WTC11 (cell line): ENCODE measurements around the gene CHAMP1. TPM values are rescaled to one million over a fixed set of nuclear protein-coding genes. Genes with fewer than 3 reads are reported as not detected.

Experiments
- ATAC-seq: fragments of 200-7000 bp; cut with Tn5 transposase; 2 replicates; pipeline ENCODE4 v1.10.0; 2021; ENCODE audit warnings: mild to moderate bottlenecking, moderate library complexity
- CTCF ChIA-PET: fragments of 300-600 bp; sonication (Branson Sonifier 250); formaldehyde crosslinking; loops from one replicate; lab custom pipeline; 2021; ENCODE audit warnings: antibody characterized with exemption; lab: Charles Lee
- POLR2A ChIA-PET: fragments of 350-600 bp; sonication (Branson Sonifier 250); formaldehyde crosslinking; loops from one replicate; lab custom pipeline; 2021; ENCODE audit warnings: antibody characterized with exemption; lab: Charles Lee
- DNase-seq: peaks from one replicate; pipeline ENCODE4 v3.0.0; 2021; ENCODE audit warnings: low spot score
- H3K27ac Mint-ChIP-seq: 2 replicates; pipeline ENCODE4 v1.8.0; 2021; ENCODE audit warnings: mixed read lengths
- H3K27me3 Mint-ChIP-seq: 2 replicates; pipeline ENCODE4 v1.8.0; 2021; ENCODE audit warnings: low read depth, mild to moderate bottlenecking, moderate library complexity, mixed read lengths
- H3K36me3 Mint-ChIP-seq: 2 replicates; pipeline ENCODE4 v1.8.0; 2021; ENCODE audit warnings: mixed read lengths
- H3K4me1 Mint-ChIP-seq: 2 replicates; pipeline ENCODE4 v1.8.0; 2022; ENCODE audit warnings: mixed read lengths
- H3K4me3 Mint-ChIP-seq: 2 replicates; pipeline ENCODE4 v1.8.0; 2021; ENCODE audit warnings: mild to moderate bottlenecking, moderate library complexity, mixed read lengths
- H3K9me3 Mint-ChIP-seq: 2 replicates; pipeline ENCODE4 v1.8.0; 2021; ENCODE audit warnings: mixed read lengths
- CREB1 ChIP-seq: sonication (generic); formaldehyde crosslinking; IDR thresholded peaks from 2 replicates; pipeline ENCODE4 v1.8.0; 2023; ENCODE audit warnings: mild to moderate bottlenecking, missing genetic modification reagents
- CTCF ChIP-seq: fragments of 200-600 bp; IDR thresholded peaks from 2 replicates; pipeline ENCODE4 v1.8.0; 2022; ENCODE audit warnings: antibody characterized with exemption
- EMX1 ChIP-seq: fragments of 250-450 bp; sonication (Bioruptor Pico); IDR thresholded peaks from 2 replicates; pipeline ENCODE4 v1.8.0; 2021; ENCODE audit warnings: mild to moderate bottlenecking
- GTF2I ChIP-seq: fragments of 250-450 bp; sonication (Bioruptor Pico); conservative IDR thresholded peaks from 2 replicates; pipeline ENCODE4 v1.4.0; 2021; ENCODE audit warnings: mild to moderate bottlenecking
- JUN ChIP-seq: sonication (generic); formaldehyde crosslinking; IDR thresholded peaks from 2 replicates; pipeline ENCODE4 v1.8.0; 2023; ENCODE audit warnings: mild to moderate bottlenecking, missing genetic modification reagents
- NFATC4 ChIP-seq: fragments of 250-450 bp; sonication (Bioruptor Pico); IDR thresholded peaks from 2 replicates; pipeline ENCODE4 v1.9.0; 2021; ENCODE audit warnings: mild to moderate bottlenecking
- NR1H2 ChIP-seq: sonication (generic); formaldehyde crosslinking; IDR thresholded peaks from 2 replicates; pipeline ENCODE4 v1.9.0; 2021; ENCODE audit warnings: mild to moderate bottlenecking, moderate library complexity, missing genetic modification reagents
- PRRX2 ChIP-seq: fragments of 250-450 bp; sonication (Bioruptor Pico); IDR thresholded peaks from 2 replicates; pipeline ENCODE4 v1.8.0; 2021; ENCODE audit warnings: mild to moderate bottlenecking
- RORB ChIP-seq: fragments of 250-450 bp; sonication (Bioruptor Pico); IDR thresholded peaks from 2 replicates; pipeline ENCODE4 v1.9.0; 2021; ENCODE audit warnings: mild to moderate bottlenecking
- SMAD3 ChIP-seq: sonication (generic); formaldehyde crosslinking; IDR thresholded peaks from 2 replicates; pipeline ENCODE4 v1.8.0; 2022; ENCODE audit warnings: missing genetic modification reagents, mild to moderate bottlenecking, borderline replicate concordance
- TP53 ChIP-seq: sonication (generic); formaldehyde crosslinking; IDR thresholded peaks from 2 replicates; pipeline ENCODE4 v1.8.1; 2023; ENCODE audit warnings: mild to moderate bottlenecking, missing genetic modification reagents
- USF2 ChIP-seq: sonication (generic); formaldehyde crosslinking; IDR thresholded peaks from 2 replicates; pipeline ENCODE4 v1.8.1; 2023; ENCODE audit warnings: mild to moderate bottlenecking, missing genetic modification reagents, moderate library complexity
- ZBTB21 ChIP-seq: sonication (generic); formaldehyde crosslinking; IDR thresholded peaks from 2 replicates; pipeline ENCODE4 v1.8.1; 2023; ENCODE audit warnings: mild to moderate bottlenecking, missing genetic modification reagents, borderline replicate concordance
- ZNF121 ChIP-seq: sonication (generic); formaldehyde crosslinking; IDR thresholded peaks from 2 replicates; pipeline ENCODE4 v1.8.0; 2023; ENCODE audit warnings: missing genetic modification reagents
- ZNF138 ChIP-seq: sonication (generic); formaldehyde crosslinking; conservative IDR thresholded peaks from 2 replicates; pipeline ENCODE4 v1.8.1; 2022; ENCODE audit warnings: mild to moderate bottlenecking, moderate library complexity, missing genetic modification reagents
- ZNF232 ChIP-seq: sonication (generic); formaldehyde crosslinking; IDR thresholded peaks from 2 replicates; pipeline ENCODE4 v1.8.0; 2022; ENCODE audit warnings: mild to moderate bottlenecking, missing genetic modification reagents
- ZNF416 ChIP-seq: fragments of 250-450 bp; sonication (Bioruptor Pico); IDR thresholded peaks from 2 replicates; pipeline ENCODE4 v1.9.0; 2021; ENCODE audit warnings: mild to moderate bottlenecking, inconsistent platforms
- ZNF423 ChIP-seq: fragments of 250-450 bp; sonication (Bioruptor Pico); IDR thresholded peaks from 2 replicates; pipeline ENCODE4 v2.1.2; 2022; ENCODE audit warnings: mild to moderate bottlenecking, moderate library complexity
- total RNA-seq: library from RNA; stranded (reverse); gene quantifications from 3 replicates; pipeline ENCODE4 v1.2.3, GENCODE V29; 2021
- TF ChIP-seq, protein P1 (sequence below): fragments of 250-450 bp; sonication (Bioruptor Pico); IDR thresholded peaks from 2 replicates; pipeline ENCODE4 v1.9.0; 2021; ENCODE audit warnings: moderate library complexity, mild to moderate bottlenecking, inconsistent platforms, borderline replicate concordance
- TF ChIP-seq, protein P2 (sequence below): sonication (generic); formaldehyde crosslinking; conservative IDR thresholded peaks from 2 replicates; pipeline ENCODE4 v1.8.1; 2022; ENCODE audit warnings: mild to moderate bottlenecking, missing genetic modification reagents
- TF ChIP-seq, protein P3 (sequence below): sonication (generic); formaldehyde crosslinking; IDR thresholded peaks from 2 replicates; pipeline ENCODE4 v1.8.0; 2022; ENCODE audit warnings: mild to moderate bottlenecking, missing genetic modification reagents
- TF ChIP-seq, protein P4 (sequence below): sonication (generic); formaldehyde crosslinking; IDR thresholded peaks from 2 replicates; pipeline ENCODE4 v1.8.1; 2023; ENCODE audit warnings: mild to moderate bottlenecking, missing genetic modification reagents
- TF ChIP-seq, protein P5 (sequence below): sonication (generic); formaldehyde crosslinking; IDR thresholded peaks from 2 replicates; pipeline ENCODE4 v1.8.0; 2023; ENCODE audit warnings: missing genetic modification reagents
- TF ChIP-seq, protein P6 (sequence below): sonication (generic); formaldehyde crosslinking; conservative IDR thresholded peaks from 2 replicates; pipeline ENCODE4 v1.8.1; 2023; ENCODE audit warnings: mild to moderate bottlenecking, low read depth, missing genetic modification reagents, moderate library complexity

CHAMP1 gene
- total RNA-seq, 1 experiment from 2014 or later: 31.7 TPM

- Mint-ChIP-seq H3K27me3 (no peaks in the 10 kb centered on the region; the same call in 1 of the 2 replicates), H3K4me3 (no peak overlapping the region), H3K9me3 (no peaks in the 10 kb centered on the region), H3K27ac (no peak overlapping the region), H3K4me1 (peaks cover 7% of the 10 kb centered on the region), H3K36me3 (peaks cover 22% of the 10 kb centered on the region)
- CTCF ChIA-PET: no interaction called here
- no peak for ATAC-seq
- TF ChIP-seq, protein P1, sequence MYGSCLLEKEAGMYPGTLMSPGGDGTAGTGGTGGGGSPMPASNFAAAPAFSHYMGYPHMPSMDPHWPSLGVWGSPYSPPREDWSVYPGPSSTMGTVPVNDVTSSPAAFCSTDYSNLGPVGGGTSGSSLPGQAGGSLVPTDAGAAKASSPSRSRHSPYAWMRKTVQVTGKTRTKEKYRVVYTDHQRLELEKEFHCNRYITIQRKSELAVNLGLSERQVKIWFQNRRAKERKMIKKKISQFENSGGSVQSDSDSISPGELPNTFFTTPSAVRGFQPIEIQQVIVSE (CRISPR knock-in tag): no peak
- TF ChIP-seq GTF2I (CRISPR knock-in tag): no peak
- no peak for TF ChIP-seq CREB1 (CRISPR knock-in tag)
- TF ChIP-seq ZNF121 (CRISPR knock-in tag): peak; percentile 90
- TF ChIP-seq ZBTB21: no peak
- TF ChIP-seq JUN: no peak
- no peak for TF ChIP-seq ZNF416 (CRISPR knock-in tag)
- no peak for TF ChIP-seq ZNF232 (CRISPR knock-in tag)
- TF ChIP-seq CTCF: no peak
- POLR2A ChIA-PET: no interaction called here
- no peak for DNase-seq
Observed at GRCh38 chr13:114309086-114309485, 5.2 kb upstream of the CHAMP1 start.

- ChIA-PET CTCF (interaction anchor here (0.7 kb wide), 1 partner anchor 127 kb away, joined by 3 read pairs; no protein-coding TSS in a partner anchor), POLR2A (no interaction called here)
- Mint-ChIP-seq H3K27me3 (no peaks in the 10 kb centered on the region; the same call in 1 of the 2 replicates), H3K9me3 (no peaks in the 10 kb centered on the region), H3K4me1 (peaks cover 8% of the 10 kb centered on the region), H3K27ac (no peak overlapping the region), H3K36me3 (peaks cover 15% of the 10 kb centered on the region), H3K4me3 (no peak overlapping the region)
- ATAC-seq: no peak
- no peak for DNase-seq
- TF ChIP-seq, protein P2, sequence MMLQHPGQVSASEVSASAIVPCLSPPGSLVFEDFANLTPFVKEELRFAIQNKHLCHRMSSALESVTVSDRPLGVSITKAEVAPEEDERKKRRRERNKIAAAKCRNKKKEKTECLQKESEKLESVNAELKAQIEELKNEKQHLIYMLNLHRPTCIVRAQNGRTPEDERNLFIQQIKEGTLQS: no peak
- TF ChIP-seq EMX1 (CRISPR knock-in tag) (no peak), NFATC4 (no peak), USF2 (CRISPR knock-in tag) (no peak), TP53 (CRISPR knock-in tag) (no peak), GTF2I (CRISPR knock-in tag) (no peak), SMAD3 (CRISPR knock-in tag) (no peak), RORB (no peak), PRRX2 (no peak), NR1H2 (CRISPR knock-in tag) (no peak), ZNF138 (CRISPR knock-in tag) (no peak), ZNF423 (CRISPR knock-in tag) (no peak)
- TF ChIP-seq, protein P3, sequence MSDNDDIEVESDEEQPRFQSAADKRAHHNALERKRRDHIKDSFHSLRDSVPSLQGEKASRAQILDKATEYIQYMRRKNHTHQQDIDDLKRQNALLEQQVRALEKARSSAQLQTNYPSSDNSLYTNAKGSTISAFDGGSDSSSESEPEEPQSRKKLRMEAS: no peak
- TF ChIP-seq, protein P4, sequence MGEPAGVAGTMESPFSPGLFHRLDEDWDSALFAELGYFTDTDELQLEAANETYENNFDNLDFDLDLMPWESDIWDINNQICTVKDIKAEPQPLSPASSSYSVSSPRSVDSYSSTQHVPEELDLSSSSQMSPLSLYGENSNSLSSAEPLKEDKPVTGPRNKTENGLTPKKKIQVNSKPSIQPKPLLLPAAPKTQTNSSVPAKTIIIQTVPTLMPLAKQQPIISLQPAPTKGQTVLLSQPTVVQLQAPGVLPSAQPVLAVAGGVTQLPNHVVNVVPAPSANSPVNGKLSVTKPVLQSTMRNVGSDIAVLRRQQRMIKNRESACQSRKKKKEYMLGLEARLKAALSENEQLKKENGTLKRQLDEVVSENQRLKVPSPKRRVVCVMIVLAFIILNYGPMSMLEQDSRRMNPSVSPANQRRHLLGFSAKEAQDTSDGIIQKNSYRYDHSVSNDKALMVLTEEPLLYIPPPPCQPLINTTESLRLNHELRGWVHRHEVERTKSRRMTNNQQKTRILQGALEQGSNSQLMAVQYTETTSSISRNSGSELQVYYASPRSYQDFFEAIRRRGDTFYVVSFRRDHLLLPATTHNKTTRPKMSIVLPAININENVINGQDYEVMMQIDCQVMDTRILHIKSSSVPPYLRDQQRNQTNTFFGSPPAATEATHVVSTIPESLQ (CRISPR knock-in tag): no peak
- TF ChIP-seq, protein P5, sequence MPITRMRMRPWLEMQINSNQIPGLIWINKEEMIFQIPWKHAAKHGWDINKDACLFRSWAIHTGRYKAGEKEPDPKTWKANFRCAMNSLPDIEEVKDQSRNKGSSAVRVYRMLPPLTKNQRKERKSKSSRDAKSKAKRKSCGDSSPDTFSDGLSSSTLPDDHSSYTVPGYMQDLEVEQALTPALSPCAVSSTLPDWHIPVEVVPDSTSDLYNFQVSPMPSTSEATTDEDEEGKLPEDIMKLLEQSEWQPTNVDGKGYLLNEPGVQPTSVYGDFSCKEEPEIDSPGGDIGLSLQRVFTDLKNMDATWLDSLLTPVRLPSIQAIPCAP (CRISPR knock-in tag): no peak
- TF ChIP-seq, protein P6, sequence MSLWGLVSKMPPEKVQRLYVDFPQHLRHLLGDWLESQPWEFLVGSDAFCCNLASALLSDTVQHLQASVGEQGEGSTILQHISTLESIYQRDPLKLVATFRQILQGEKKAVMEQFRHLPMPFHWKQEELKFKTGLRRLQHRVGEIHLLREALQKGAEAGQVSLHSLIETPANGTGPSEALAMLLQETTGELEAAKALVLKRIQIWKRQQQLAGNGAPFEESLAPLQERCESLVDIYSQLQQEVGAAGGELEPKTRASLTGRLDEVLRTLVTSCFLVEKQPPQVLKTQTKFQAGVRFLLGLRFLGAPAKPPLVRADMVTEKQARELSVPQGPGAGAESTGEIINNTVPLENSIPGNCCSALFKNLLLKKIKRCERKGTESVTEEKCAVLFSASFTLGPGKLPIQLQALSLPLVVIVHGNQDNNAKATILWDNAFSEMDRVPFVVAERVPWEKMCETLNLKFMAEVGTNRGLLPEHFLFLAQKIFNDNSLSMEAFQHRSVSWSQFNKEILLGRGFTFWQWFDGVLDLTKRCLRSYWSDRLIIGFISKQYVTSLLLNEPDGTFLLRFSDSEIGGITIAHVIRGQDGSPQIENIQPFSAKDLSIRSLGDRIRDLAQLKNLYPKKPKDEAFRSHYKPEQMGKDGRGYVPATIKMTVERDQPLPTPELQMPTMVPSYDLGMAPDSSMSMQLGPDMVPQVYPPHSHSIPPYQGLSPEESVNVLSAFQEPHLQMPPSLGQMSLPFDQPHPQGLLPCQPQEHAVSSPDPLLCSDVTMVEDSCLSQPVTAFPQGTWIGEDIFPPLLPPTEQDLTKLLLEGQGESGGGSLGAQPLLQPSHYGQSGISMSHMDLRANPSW (CRISPR knock-in tag): no peak
Observed at GRCh38 chr13:114309806-114310410, 4.4 kb upstream of the CHAMP1 start.
